Measurements from ENCODE around the gene RGS19.

Gene RGS19

GRCh38 chr20:64107736-64108457, 28.6 kb upstream of the RGS19 start:
- DNase-seq: no peak

DNA sequence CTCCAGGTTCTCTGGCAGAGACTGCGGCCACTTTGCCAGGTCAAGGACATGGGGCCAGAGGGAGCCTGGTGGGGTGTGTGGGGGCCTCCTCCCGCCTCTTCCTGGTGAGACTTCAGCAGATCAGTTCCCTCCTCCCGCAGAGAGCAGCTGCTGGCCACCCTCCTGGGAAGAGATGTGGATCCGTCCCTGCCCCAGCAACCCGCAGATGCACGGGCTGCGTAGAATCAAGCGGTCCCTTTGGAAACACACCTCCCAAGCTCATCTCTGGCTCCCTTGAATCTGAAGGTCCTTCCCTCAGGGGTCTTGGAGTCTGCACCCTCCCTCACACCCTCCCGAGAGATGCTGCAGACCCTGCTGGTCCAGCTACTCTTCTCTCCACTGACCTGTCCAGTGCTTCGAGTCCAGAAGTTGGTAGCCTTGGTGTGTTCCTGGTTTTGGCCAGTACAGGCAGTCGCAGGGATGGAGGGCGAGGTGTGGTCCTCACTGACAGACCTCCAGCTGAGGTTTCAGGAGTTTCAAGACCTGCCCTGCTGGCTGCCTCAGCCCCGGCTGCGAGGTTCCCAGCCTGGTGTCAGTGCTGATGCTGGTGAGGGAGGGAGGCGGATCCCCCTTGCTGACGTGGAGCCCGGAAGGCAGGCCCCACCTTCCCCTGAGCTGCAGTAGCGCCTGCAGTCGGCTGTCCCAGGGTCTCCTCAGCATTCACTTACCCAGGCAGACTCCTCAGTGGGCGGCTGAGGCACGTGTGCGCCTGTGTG, 27.8 kb upstream of the RGS19 start, which contains the start of gene NPBWR2:
TSS of gene NPBWR2 (minus strand) at position 585 of the 755 bp plus-strand sequence. CDS start 734 bp downstream, outside the sequence.
- no peak for DNase-seq

DNA sequence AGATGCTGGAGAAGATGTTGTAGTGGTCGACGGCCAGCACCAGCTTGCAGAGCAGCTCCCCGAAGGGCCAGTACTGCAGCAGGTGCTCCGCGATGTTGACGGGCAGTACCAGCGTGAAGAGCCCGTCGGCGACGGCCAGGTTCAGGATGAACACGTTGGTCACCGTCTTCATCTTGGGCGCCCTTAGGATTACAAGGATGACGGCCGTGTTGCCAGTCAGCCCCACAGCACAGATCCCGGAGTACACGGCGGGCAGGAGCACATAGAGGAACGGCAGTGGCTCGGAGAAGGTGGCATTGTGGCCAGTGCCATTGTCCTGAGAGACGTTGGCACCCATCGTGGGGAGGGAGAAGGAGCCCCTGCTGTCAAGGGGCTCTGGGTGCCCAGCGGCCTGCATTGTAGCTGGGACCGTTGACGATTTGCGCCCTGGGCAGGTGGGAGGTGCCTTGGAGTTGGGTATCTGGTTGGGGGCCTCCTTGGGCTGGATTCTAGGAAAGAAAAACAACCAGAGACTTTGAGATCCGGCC, 27.2 kb upstream of the RGS19 start:
- DNase-seq: no peak

- no peak for DNase-seq
These were observed 26.6 kb upstream of the RGS19 start for GRCh38 chr20:64105846-64106434.

DNA sequence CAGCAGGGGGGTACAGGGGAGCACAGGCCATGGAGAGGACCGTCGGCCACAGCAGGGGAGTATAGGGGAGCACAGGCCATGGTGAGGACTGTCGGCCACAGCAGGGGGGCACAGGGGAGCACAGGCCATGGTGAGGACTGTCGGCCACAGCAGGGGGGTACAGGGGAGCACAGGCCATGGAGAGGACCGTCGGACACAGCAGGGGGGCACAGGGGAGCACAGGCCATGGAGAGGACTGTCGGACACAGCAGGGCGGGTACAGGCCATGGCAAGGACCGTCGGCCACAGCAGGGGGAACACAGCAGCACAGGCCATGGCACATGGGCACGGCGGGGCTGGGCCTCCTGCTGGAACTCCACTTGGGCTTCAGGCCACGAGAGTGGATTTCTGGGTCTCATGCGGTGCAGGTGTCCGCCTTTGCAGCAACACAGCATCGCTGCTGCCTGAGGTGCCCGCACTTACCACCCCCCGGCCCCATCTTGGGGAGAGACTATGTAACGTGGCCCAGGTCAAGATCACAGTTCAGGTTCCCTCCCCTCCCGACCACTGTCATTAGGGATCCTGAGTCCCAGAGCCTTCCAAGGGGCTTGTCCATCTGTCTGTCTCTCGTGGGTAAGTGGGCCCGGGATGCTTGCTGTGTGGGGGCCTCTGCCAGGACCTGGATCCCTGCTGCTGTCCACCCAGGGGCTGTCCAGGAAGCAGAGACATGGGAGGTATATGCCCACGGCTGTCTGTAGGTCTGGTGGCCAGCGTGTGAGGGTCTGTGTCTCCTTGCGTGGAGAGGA, 25.5 kb upstream of the RGS19 start:
- no peak for DNase-seq

DNA sequence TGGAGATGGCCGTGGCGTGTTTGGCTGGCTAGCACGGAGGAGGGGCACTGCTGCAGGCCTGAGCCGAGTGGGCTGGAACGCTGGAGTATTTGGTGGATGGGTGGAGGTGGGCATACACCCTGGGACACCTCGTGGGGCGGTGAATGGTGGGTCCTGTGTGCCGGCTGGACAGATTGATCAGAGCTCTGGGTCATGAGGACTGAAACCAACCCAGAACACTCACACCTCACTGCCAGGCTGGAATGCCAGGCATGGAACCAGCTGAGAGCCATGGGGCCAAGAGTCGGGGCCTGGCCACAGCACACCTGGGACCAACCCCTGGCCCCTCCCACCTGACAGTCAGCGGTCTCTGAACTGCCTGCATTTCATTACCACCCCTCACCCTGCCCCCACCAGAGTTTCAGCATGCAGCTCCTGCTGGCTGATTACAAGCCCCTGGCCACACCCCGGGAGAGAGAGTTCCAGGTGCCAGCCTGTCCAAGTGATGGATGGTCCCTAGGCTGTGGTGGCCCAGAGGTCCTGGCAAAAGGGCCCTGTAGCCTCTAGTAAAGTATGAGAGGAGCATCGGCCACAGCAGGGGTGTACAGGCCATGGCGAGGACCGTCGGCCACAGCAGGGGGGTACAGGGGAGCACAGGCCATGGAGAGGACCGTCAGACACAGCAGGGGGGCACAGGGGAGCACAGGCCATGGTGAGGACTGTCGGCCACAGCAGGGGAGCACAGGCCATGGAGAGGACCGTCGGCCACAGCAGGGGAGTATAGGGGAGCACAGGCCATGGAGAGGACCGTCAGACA, 24.8 kb upstream of the RGS19 start:
- DNase-seq: no peak

GRCh38 chr20:64102647-64103354, 23.5 kb upstream of the RGS19 start:
- no peak for DNase-seq

GRCh38 chr20:64101731-64102621, 22.7 kb upstream of the RGS19 start:
- DNase-seq: no peak

DNA sequence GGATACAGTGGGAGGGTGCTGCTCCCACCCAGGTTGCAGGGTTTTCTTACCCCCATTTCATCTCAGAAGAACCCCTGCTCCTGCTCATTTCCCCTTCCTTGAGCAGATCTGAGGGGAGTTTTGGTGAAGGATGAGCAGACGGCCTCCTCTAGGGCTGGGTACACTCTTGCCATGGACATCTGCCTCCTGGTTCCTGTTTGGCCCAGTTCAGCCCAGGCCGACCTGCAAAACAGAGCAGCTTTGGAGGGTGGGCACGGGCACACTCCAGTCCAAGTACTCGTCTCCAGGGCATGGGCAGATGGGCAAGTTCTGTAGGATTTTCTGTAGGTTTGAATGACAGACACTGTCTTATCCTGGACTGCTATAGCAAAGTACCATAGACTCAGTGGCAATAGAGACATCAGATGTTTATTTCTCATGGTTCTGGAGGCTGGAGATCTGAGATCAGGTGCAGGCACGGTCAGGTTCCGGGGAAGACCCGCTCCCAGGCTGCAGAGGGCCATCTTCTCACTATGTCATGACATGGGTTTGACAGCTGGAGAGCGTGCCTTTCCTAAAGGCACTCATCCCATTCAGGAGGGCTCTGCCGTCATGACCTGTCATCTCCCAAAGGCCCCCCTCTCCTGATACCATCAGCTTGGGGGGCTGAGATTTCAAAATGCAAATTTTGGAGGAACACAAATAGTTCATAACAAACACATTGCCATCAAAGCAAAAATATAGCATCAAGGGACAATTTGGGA, 21.8 kb upstream of the RGS19 start:
- no peak for DNase-seq

GRCh38 chr20:64100566-64100888, 21.2 kb upstream of the RGS19 start:
- no peak for DNase-seq

- DNase-seq: peak; percentile 59
These were observed 20.7 kb upstream of the RGS19 start for GRCh38 chr20:64099880-64100565.

DNA sequence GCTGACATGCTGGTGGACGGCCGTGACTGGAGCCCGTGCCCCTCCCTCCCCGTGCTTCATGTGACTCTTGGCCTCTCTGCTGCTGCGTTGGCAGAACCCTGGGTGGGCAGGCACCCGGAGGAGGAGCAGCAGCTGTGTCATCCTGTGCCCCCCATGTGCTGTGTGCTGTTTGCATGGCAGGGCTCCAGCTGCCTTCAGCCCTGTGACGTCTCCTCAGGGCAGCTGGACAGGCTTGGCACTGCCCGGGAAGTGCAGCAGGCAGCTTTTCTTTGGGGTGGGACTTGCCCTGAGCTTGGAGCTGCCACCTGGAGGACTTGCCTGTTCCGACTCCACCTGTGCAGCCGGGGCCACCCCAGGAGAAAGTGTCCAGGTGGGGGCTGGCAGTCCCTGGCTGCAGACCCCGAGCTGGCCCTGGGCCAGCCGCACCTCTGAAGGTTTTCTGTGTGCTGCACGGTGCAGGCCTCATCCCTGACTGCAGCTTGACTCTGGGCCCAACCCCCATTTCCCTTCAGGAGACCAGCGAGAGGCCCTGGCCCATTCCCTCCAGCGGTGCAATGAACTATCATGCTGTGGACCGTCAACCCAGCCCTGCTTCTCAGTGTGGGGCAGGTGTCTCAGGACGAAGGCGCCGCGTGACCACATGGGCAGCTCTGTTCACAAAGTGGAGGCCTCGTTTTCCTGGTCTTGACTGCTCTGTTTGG, 19.9 kb upstream of the RGS19 start:
- DNase-seq: no peak

GRCh38 chr20:64098471-64099013, 19.2 kb upstream of the RGS19 start:
- DNase-seq: no peak

- DNase-seq: no peak
These were observed 17.2 kb upstream of the RGS19 start for GRCh38 chr20:64096535-64096934.

DNA sequence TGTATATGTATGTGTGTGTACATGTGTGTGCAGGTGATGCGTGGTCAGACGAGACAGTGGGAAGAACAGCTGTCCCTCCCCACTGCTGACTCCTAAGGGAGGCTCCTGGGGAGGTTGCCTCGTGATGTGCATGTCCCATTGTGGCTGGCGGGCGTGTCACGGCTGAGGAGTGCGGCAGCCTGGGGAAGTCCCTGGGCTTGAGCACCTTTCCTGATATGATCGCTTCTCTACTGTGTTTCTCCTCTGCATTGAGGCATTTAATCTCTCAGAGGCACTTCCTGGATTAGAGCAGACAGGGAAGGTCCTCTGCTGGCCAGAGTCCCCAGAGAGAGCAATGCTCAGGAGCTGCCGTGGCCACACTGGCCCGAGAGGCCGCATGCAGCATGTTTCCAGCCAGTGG, 16.6 kb upstream of the RGS19 start:
- no peak for DNase-seq

- no peak for DNase-seq
These were observed 16.1 kb upstream of the RGS19 start for GRCh38 chr20:64095455-64095854.

GRCh38 chr20:64093013-64093503, 13.7 kb upstream of the RGS19 start:
- no peak for DNase-seq

Data from NK-92 treated with Interleukin-12 subunit alpha and Interleukin-12 subunit beta, amount 100 ng/mL, for 24 hours (cell line).